Mesendoderm (in vitro differentiated cells): Measurements from ENCODE around the gene CECR2.

Source experiments
- DNase-seq: peaks from one replicate; pipeline ENCODE4 v3.0.0; 2013
- H2AK5ac ChIP-seq: 2 replicates; pipeline ENCODE4 v1.6.1; 2013; ENCODE audit warnings: low read length, inconsistent platforms
- H2BK120ac ChIP-seq: 2 replicates; pipeline ENCODE4 v1.6.1; 2013; ENCODE audit warnings: low read depth, mild to moderate bottlenecking, low read length, moderate library complexity, mixed read lengths
- H2BK15ac ChIP-seq: replicated peaks from 2 replicates; pipeline ENCODE4 v1.6.1; 2013; ENCODE audit warnings: low read depth, mild to moderate bottlenecking, moderate library complexity
- H2BK5ac ChIP-seq: 2 replicates; pipeline ENCODE4 v1.6.1; 2013; ENCODE audit warnings: low read length, inconsistent platforms
- H3K18ac ChIP-seq: 2 replicates; pipeline ENCODE4 v1.6.1; 2013; ENCODE audit warnings: mild to moderate bottlenecking, low read length, mixed read lengths
- H3K23ac ChIP-seq: one replicate; pipeline ENCODE4 v1.6.1; 2013; ENCODE audit warnings: low read length
- H3K27ac ChIP-seq: 2 replicates; pipeline ENCODE4 v1.5.1; 2013; ENCODE audit warnings: low read depth, mild to moderate bottlenecking, inconsistent platforms, low read length, moderate library complexity
- H3K27me3 ChIP-seq: 2 replicates; pipeline ENCODE4 v1.6.1; 2013; ENCODE audit warnings: low read length, control low read depth, mild to moderate bottlenecking, inconsistent platforms; ENCODE audit not compliant: insufficient read depth, poor library complexity
- H3K36me3 ChIP-seq: 2 replicates; pipeline ENCODE4 v1.6.1; 2013; ENCODE audit warnings: low read length, inconsistent platforms; ENCODE audit not compliant: control insufficient read depth, insufficient read depth
- H3K4ac ChIP-seq: one replicate; pipeline ENCODE4 v1.6.1; 2013; ENCODE audit warnings: low read depth, mild to moderate bottlenecking, low read length, moderate library complexity
- H3K4me1 ChIP-seq: 2 replicates; pipeline ENCODE4 v1.6.1; 2013; ENCODE audit warnings: low read depth, low read length, inconsistent platforms; ENCODE audit not compliant: control insufficient read depth
- H3K4me2 ChIP-seq: 2 replicates; pipeline ENCODE4 v1.6.1; 2013; ENCODE audit warnings: low read length
- H3K4me3 ChIP-seq: 2 replicates; pipeline ENCODE4 v1.5.1; 2013; ENCODE audit warnings: mild to moderate bottlenecking, low read length
- H3K56ac ChIP-seq: one replicate; pipeline ENCODE4 v1.6.1; 2013; ENCODE audit warnings: low read length
- H3K79me1 ChIP-seq: 2 replicates; pipeline ENCODE4 v1.6.1; 2013; ENCODE audit warnings: low read length, inconsistent platforms
- H3K79me2 ChIP-seq: 2 replicates; pipeline ENCODE4 v1.6.1; 2013; ENCODE audit warnings: mild to moderate bottlenecking, low read length; ENCODE audit not compliant: control insufficient read depth, insufficient read depth
- H3K9ac ChIP-seq: 2 replicates; pipeline ENCODE4 v1.6.1; 2013; ENCODE audit warnings: low read length, inconsistent platforms
- H4K5ac ChIP-seq: one replicate; pipeline ENCODE4 v1.6.1; 2013; ENCODE audit warnings: low read length
- H4K8ac ChIP-seq: one replicate; pipeline ENCODE4 v1.6.1; 2013; ENCODE audit warnings: low read depth, mild to moderate bottlenecking, control low read depth, low read length, moderate library complexity
- WGBS: extraction: QIAGEN DNeasy Blood & Tissue Kit; methylation state at CpG from one replicate; pipeline ENCODE4 v1.1.7; 2013; ENCODE audit warnings: low lambda C conversion rate, missing lambda C conversion rate; ENCODE audit not compliant: insufficient coverage; ENCODE audit errors: extremely low coverage; 5-methylcytosine and 5-hydroxymethylcytosine counted together

The CECR2 gene

DNA sequence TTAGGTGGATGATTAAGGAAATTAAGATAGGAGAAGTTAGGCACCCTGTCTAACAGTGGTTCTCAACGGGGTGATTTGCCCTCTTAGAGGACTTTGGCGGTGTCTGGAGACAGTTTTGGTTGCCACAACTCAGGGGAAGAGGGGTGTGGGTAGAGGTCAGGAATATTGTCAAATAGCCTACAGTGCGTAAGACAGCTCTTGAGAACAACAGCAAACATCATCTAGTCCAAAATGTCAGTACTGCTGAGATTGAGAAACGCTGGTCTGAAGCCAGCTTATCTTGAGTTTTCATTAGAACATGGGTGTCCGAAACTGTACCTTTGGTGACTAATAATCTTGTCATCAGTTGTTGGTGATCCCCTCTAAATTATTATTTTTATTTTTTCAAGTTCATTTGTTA is 38.4 kb downstream of the CECR2 start:
- Histone ChIP-seq H3K79me1 (peaks cover 10% of the 10 kb centered on the region), H3K27ac (no peak overlapping the region), H3K27me3 (no peaks in the 10 kb centered on the region), H3K56ac (no peak overlapping the region), H4K5ac (no peak overlapping the region), H2AK5ac (no peak overlapping the region), H2BK15ac (no peak overlapping the region), H3K4ac (no peak overlapping the region), H3K23ac (no peak overlapping the region), H3K4me2 (no peak overlapping the region), H3K4me3 (no peak overlapping the region), H3K4me1 (peaks cover 4% of the 10 kb centered on the region), H2BK120ac (no peak overlapping the region), H3K79me2 (peaks cover 68% of the 10 kb centered on the region), H4K8ac (no peak overlapping the region), H3K36me3 (no peaks in the 10 kb centered on the region), H2BK5ac (no peak overlapping the region), H3K18ac (no peak overlapping the region), H3K9ac (no peak overlapping the region)
- WGBS: no CpG with 5 or more reads among the region's 5 CpGs
- DNase-seq: no peak

- H3K27ac ChIP-seq: no peak overlapping the region
- peaks cover 73% of the 10 kb centered on the region for H3K79me2 ChIP-seq
- H2BK15ac ChIP-seq: no peak overlapping the region
- H3K23ac ChIP-seq: no peak overlapping the region
- no peak overlapping the region for H2BK5ac ChIP-seq
- H4K5ac ChIP-seq: no peak overlapping the region
- WGBS: no CpG with 5 or more reads among the region's 4 CpGs
- no peak overlapping the region for H3K9ac ChIP-seq
- no peak overlapping the region for H3K4me2 ChIP-seq
- no peak for DNase-seq
- no peaks in the 10 kb centered on the region for H3K27me3 ChIP-seq
- no peak overlapping the region for H4K8ac ChIP-seq
- H2AK5ac ChIP-seq: no peak overlapping the region
- H2BK120ac ChIP-seq: no peak overlapping the region
- H3K79me1 ChIP-seq: peaks cover 13% of the 10 kb centered on the region
- H3K18ac ChIP-seq: no peak overlapping the region
- H3K56ac ChIP-seq: no peak overlapping the region
- no peaks in the 10 kb centered on the region for H3K36me3 ChIP-seq
- H3K4me3 ChIP-seq: no peak overlapping the region
- H3K4me1 ChIP-seq: peaks cover 4% of the 10 kb centered on the region
- H3K4ac ChIP-seq: no peak overlapping the region
Measured at GRCh38 chr22:17410576-17410975, 41.3 kb downstream of the CECR2 start.

DNA sequence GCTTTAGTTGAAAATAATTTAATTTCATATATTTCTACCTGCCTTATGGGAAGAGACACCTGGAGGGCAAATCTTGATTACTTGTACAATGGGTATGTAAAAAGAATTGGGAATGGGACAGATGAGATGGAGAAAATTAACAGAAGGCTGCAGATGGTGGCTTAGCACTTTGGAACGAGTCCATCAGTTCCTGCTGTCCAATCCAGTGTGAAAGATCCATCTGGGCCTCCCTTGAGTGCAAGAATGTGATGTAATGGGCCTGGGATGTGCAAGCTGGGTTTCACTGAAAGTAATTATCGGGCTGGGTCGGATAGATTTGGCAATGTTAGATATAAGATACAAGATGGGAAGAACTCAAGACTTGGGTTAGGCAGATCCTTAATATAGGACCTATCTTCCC is 42.0 kb downstream of the CECR2 start:
- H3K4me1 ChIP-seq: peaks cover 4% of the 10 kb centered on the region
- no peak overlapping the region for H4K5ac ChIP-seq
- H4K8ac ChIP-seq: no peak overlapping the region
- H2BK15ac ChIP-seq: no peak overlapping the region
- DNase-seq: no peak
- no peak overlapping the region for H3K18ac ChIP-seq
- no peak overlapping the region for H2BK120ac ChIP-seq
- H3K79me2 ChIP-seq: peaks cover 74% of the 10 kb centered on the region
- no peak overlapping the region for H3K4ac ChIP-seq
- no peak overlapping the region for H3K4me3 ChIP-seq
- no peaks in the 10 kb centered on the region for H3K27me3 ChIP-seq
- no peak overlapping the region for H3K56ac ChIP-seq
- no peak overlapping the region for H2AK5ac ChIP-seq
- no peak overlapping the region for H3K9ac ChIP-seq
- WGBS: no CpG with 5 or more reads among the region's 3 CpGs
- no peak overlapping the region for H3K27ac ChIP-seq
- H3K4me2 ChIP-seq: no peak overlapping the region
- H3K79me1 ChIP-seq: peaks cover 13% of the 10 kb centered on the region
- H3K36me3 ChIP-seq: no peaks in the 10 kb centered on the region
- no peak overlapping the region for H3K23ac ChIP-seq
- no peak overlapping the region for H2BK5ac ChIP-seq

- Histone ChIP-seq H3K56ac (no peak overlapping the region), H3K4ac (no peak overlapping the region), H3K79me2 (peaks cover 73% of the 10 kb centered on the region), H3K18ac (no peak overlapping the region), H3K4me2 (no peak overlapping the region), H3K23ac (no peak overlapping the region), H4K8ac (no peak overlapping the region), H2BK15ac (no peak overlapping the region), H3K36me3 (no peaks in the 10 kb centered on the region), H3K4me3 (no peak overlapping the region), H3K79me1 (peaks cover 13% of the 10 kb centered on the region), H3K9ac (no peak overlapping the region), H2BK5ac (no peak overlapping the region), H2AK5ac (no peak overlapping the region), H4K5ac (no peak overlapping the region), H3K27ac (no peak overlapping the region), H3K4me1 (peaks cover 4% of the 10 kb centered on the region), H2BK120ac (no peak overlapping the region), H3K27me3 (no peaks in the 10 kb centered on the region)
- no CpG with 5 or more reads among the region's 6 CpGs for WGBS
- no peak for DNase-seq
Measured at GRCh38 chr22:17412232-17412631, 43.0 kb downstream of the CECR2 start.

DNA sequence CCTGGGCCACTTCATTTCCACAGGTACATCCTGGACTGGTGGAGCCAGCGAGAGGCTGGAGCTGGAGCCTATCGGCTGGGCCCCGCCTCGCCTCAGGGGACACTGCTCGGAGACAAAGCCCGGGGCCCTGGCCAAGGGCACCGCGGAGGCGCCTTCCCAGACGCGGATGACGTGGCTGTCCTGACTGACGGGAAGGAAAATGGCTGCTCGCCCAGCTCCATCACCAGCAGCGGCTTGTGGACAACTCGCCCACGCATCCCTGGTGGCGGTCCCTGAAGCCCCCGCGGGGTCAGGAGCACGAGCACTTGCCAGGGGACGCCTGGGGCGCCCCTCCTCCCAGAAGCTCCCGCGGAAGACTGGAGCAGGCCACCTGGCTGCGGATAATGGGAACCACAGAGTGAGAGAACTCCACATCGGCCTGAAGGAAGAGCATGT is 49.6 kb downstream of the CECR2 start:
- H2BK15ac ChIP-seq: no peak overlapping the region
- no peak overlapping the region for H3K4ac ChIP-seq
- H2BK120ac ChIP-seq: no peak overlapping the region
- H3K79me2 ChIP-seq: peaks cover 70% of the 10 kb centered on the region
- no peak overlapping the region for H4K5ac ChIP-seq
- H3K18ac ChIP-seq: no peak overlapping the region
- H3K27me3 ChIP-seq: no peaks in the 10 kb centered on the region
- H3K4me3 ChIP-seq: no peak overlapping the region
- no peaks in the 10 kb centered on the region for H3K4me1 ChIP-seq
- H3K9ac ChIP-seq: no peak overlapping the region
- H3K4me2 ChIP-seq: no peak overlapping the region
- no peak overlapping the region for H3K27ac ChIP-seq
- no peak overlapping the region for H4K8ac ChIP-seq
- no peaks in the 10 kb centered on the region for H3K36me3 ChIP-seq
- no peak overlapping the region for H3K23ac ChIP-seq
- peak overlapping the region; percentile 25 for H3K56ac ChIP-seq
- no peak overlapping the region for H2AK5ac ChIP-seq
- H3K79me1 ChIP-seq: peaks cover 15% of the 10 kb centered on the region
- no peak overlapping the region for H2BK5ac ChIP-seq
- no CpG with 5 or more reads among the region's 27 CpGs for WGBS
- DNase-seq: peak; percentile 61

GRCh38 chr22:17419348-17419747 is 50.1 kb downstream of the CECR2 start:
- Histone ChIP-seq H3K18ac (no peak overlapping the region), H3K4me1 (no peaks in the 10 kb centered on the region), H3K36me3 (no peaks in the 10 kb centered on the region), H4K8ac (no peak overlapping the region), H4K5ac (no peak overlapping the region), H3K4ac (no peak overlapping the region), H2BK5ac (no peak overlapping the region), H3K4me2 (no peak overlapping the region), H2AK5ac (no peak overlapping the region), H2BK120ac (no peak overlapping the region), H3K9ac (no peak overlapping the region), H3K27me3 (no peaks in the 10 kb centered on the region), H3K27ac (no peak overlapping the region), H3K56ac (no peak overlapping the region), H3K4me3 (no peak overlapping the region), H2BK15ac (no peak overlapping the region), H3K79me1 (peaks cover 17% of the 10 kb centered on the region), H3K23ac (no peak overlapping the region), H3K79me2 (peaks cover 75% of the 10 kb centered on the region)
- WGBS: no CpG with 5 or more reads among the region's 3 CpGs
- DNase-seq: no peak
